Muscle of back (tissue), 13 donors: Measurements from ENCODE around the gene SPACDR. TPM values are rescaled to one million over a fixed set of nuclear protein-coding genes. Genes with fewer than 3 reads are reported as not detected.
"Not testable (repeated sequence)": the region's sequence is repeated elsewhere in the genome, so short reads cannot be mapped to it uniquely, and the experiment has no call there.

Experiments
- DNase-seq, 3 donors: peaks; one replicate each; pipeline versions ENCODE4 v3.0.0 to v3.0.0-alpha.2; 2013
- long read RNA-seq, 9 donors: transcript quantifications; one replicate each; lab custom pipeline, GENCODE V29; 2026
- polyA plus RNA-seq, 10 donors: library from polyadenylated mRNA; unstranded; fragments of 120-200 nt; gene quantifications; one replicate each; pipeline ENCODE4 v1.2.1, GENCODE V29; 2013; ENCODE audit not compliant: insufficient read length in 10 of 10

The SPACDR gene
- polyA plus RNA-seq, result 1 to 10 TPM in 8 of 10 donors, under 1 TPM in 2; 0.86 to 3.5 (median 1.4) TPM
- long read RNA-seq, donor 1, partial matches to known transcripts, result 0 of 2 reads
- long read RNA-seq, donor 1, other reads (novel, unspliced or antisense), result 0 of 2 reads
- long read RNA-seq, donor 2, result 0 reads
- long read RNA-seq, donor 3, result 0 reads
- long read RNA-seq, donor 4, result 0 reads
- long read RNA-seq, donor 5, result 0 reads
- long read RNA-seq, donor 6, result 0 reads
- long read RNA-seq, donor 7, partial matches to known transcripts, result 0 of 1 reads
- long read RNA-seq, donor 7, other reads (novel, unspliced or antisense), result 0 of 1 reads
- long read RNA-seq, donor 8, partial matches to known transcripts, result 0 of 1 reads
- long read RNA-seq, donor 8, other reads (novel, unspliced or antisense), result 0 of 1 reads
- long read RNA-seq, donor 9, result 0 reads

- DNase-seq, result no peak
These were observed at the start of gene SPACDR for GRCh38 chr7:100464210-100464660. TSS of gene SPACDR (minus strand) at chr7:100464260. CDS start at chr7:100464025, 235 bp downstream.

DNA sequence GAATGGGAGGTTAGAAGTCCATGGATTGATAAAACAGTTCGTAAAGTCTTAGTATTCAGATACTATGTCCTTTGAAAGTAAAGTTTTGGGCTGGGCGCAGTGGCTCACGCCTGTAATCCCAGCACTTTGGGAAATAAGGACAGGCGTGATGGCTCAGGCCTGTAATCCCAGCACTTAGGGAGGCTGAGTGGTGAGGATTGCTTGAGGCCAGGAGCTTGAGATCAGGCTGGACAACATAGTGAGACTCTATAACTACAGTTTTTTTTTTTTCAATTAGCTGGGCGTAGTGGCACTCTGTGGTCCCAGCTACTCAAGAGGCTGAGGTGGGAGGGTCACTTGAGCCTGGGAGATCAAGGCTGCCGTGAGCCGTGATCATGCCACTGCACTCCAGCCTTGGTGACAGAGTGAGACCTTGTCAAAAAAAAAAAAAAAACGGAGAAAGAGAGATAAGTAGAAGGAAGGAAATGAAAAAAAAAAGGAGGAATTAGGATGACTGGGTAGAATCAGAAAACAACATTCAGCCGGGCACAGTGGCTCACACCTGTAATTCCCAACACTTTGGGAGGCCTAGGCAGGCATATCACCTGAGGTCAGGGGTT lies 49.3 kb upstream of the SPACDR start:
- no peak for DNase-seq

DNA sequence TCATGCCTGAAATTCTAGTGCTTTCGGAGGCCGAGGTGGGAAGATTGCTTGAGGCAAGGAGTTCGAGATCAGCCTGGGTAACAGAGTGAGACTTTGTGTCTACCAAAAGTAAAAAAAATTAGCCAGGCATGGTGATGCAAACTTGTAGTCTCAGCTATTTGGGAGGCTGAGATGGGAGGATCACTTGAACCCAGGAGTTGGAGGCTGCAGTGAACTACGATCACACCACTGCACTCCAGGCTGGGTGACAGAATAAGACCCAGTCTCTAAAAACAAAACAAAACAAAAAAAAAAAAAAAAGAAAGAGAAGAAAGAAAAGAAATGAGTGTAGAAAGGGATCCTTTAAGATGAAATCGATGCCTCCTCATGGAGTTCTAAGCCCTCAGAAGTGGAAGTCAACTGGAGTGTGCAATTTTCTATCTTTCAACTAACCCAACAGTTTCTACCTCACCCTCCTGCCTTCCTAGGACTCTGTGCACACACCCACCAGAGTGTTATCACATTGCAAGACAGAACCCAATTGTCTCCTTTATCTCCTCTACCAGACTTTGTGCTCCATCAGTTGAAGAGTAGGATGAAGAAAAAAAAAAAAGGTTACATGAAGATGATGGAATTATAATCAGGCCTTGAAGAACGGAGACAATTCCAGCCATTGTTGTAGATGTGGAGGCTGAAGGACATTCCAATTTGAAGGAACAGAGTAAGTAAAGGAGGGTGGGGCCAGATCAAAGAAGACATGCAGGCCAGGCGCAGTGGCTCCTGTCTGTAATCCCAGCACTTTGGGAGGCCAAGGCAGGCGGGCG lies 46.6 kb upstream of the SPACDR start:
- DNase-seq, result no peak

DNA sequence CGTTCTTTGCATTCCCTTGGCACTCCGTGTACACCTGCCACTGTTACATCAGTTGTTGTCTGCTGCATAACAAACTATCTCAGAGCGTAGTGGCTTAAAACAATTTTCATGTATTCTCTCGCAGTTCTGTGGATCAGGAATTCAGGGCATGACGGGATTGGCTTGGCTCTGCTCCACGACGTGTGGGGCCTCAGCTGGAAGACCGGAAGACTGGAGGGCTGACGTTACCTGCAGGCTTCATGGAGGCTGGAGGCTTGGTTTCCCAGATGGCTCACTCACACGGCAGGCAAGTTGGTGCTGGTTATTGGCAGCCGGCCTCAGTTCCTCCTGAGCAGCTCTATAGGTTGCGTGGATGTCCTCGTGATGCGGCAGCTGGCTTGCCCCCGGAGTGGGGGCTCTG lies 45.2 kb upstream of the SPACDR start:
- DNase-seq, result peak; percentile 40 to 75 (median 74)

GRCh38 chr7:100506356-100506923 lies 42.4 kb upstream of the SPACDR start:
- DNase-seq, result no peak

GRCh38 chr7:100504887-100505611 lies 41.0 kb upstream of the SPACDR start:
- DNase-seq, result no peak

DNA sequence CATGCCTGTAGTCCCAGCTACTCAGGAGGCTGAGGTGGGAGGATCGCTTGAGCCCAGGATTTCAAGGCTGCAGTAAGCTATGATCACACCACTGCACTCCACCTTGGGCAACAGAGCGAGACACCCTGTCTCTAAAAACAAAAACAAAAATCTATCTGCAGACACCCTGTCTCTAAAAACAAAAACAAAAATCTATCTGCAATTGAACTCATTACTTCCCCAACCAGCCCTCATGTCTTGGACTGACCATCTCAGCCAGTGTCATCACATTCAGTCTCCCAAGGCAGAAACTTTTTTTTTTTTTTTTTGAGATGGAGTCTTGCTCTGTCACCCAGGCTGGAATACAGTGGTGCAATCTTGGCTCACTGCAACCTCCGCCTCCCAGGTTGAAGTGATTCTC lies 40.0 kb upstream of the SPACDR start:
- DNase-seq, result not testable (repeated sequence)

- not testable (repeated sequence) for DNase-seq
These were observed 36.7 kb upstream of the SPACDR start for GRCh38 chr7:100500743-100501142.

DNA sequence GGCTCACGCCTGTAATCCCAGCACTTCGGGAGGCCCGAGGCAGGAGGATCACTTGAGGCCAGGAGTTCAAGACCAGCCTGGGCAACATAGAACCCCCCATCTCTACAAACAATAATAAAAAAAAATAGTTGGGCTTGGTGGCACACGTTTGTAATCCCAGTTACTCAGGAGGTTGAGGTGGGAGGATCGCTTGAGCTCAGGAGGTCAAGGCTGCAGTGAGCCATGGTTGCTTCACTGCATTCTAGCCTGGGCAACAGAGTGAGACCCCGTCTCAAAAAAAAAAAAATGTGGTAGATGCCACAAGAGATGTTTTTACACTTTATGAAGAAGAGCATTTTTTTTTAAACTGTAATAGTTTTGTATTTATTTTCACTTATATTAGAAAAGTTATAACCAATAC lies 32.4 kb upstream of the SPACDR start:
- DNase-seq, result no peak

GRCh38 chr7:100493476-100494264 lies 29.6 kb upstream of the SPACDR start:
- peak in 1 of 3 donors; percentile 36 for DNase-seq

DNA sequence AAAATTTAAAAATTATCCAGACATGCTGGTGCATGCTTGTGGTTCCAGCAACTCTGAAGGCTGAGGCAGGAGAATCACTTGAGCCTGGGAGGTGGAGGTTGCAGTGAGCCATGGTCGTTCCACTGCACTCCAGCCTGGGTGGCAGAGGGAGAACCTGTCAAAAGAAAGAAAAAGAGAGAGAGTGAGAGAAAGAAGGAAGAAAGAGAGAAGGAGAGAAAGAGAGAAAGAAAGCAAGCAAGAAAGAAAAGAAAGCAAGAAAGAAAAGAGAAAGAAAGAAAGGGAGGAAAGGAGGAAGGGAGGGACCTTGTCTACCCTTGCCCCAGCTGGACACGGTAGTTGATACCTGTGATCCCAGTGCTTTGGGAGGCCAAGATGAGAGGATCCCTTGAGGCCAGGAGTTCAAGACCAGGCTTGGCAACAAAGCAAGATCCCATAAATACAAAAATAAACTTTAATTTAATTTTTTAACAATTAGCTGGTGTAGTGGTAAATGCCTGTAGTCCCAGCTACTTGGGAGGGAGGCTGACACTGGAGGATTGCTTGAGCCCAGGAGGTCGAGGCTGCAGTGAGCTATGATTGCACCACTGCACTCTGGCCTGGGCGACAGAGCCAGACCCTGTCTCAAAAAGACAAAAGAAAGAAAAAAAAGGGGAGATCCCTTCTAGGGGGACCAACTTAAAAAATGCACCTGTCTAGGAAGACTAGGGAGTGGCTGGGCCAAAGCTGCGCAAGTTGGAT lies 28.8 kb upstream of the SPACDR start:
- DNase-seq, result no peak

DNA sequence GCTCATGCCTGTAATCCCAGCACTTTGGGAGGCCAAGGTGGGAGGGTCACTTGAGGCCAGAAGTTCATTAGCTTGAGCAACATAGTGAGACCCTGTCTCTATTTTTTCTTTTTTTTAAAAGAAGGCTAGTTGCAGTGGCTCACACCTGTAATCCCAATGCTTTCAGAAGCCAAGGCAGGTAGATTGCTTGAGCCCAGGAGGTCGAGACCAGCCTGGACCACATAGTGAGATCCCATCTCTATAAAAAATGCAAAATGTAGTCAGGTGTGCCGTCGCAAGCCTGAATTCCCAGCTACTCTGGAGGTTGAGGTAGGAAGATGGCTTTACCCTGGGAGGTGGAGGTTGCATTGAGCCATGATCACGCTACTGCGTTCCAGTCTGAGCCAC lies 27.1 kb upstream of the SPACDR start:
- no peak for DNase-seq

- DNase-seq, result no peak
These were observed 26.6 kb upstream of the SPACDR start for GRCh38 chr7:100490483-100491191.

- peak; percentile 90 to 96 (median 93) for DNase-seq
These were observed 25.8 kb upstream of the SPACDR start for GRCh38 chr7:100489824-100490223.

GRCh38 chr7:100489121-100489520 lies 25.1 kb upstream of the SPACDR start:
- no peak for DNase-seq

DNA sequence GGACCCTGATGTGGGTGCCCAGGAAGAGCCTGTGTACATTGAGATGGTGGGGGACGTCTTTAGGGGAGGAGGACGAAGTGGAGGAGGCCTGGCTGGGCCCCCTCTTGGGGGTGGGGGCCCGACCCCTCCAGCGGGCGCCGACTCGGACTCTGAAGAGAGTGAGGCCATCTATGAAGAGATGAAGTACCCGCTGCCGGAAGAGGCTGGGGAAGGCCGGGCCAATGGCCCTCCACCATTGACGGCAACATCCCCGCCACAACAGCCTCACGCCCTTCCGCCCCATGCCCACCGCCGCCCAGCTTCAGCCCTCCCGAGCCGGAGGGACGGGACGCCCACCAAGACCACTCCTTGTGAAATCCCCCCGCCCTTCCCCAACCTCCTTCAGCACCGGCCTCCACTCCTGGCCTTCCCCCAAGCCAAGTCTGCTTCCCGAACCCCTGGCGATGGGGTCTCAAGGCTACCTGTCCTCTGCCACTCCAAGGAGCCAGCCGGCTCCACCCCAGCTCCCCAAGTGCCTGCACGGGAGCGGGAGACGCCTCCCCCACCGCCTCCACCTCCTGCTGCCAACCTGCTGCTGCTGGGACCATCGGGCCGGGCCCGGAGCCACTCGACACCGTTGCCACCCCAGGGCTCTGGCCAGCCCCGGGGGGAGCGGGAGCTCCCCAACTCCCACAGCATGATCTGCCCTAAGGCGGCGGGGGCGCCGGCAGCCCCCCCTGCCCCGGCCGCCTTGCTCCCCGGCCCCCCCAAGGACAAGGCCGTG lies 24.5 kb upstream of the SPACDR start:
- DNase-seq, result no peak

DNA sequence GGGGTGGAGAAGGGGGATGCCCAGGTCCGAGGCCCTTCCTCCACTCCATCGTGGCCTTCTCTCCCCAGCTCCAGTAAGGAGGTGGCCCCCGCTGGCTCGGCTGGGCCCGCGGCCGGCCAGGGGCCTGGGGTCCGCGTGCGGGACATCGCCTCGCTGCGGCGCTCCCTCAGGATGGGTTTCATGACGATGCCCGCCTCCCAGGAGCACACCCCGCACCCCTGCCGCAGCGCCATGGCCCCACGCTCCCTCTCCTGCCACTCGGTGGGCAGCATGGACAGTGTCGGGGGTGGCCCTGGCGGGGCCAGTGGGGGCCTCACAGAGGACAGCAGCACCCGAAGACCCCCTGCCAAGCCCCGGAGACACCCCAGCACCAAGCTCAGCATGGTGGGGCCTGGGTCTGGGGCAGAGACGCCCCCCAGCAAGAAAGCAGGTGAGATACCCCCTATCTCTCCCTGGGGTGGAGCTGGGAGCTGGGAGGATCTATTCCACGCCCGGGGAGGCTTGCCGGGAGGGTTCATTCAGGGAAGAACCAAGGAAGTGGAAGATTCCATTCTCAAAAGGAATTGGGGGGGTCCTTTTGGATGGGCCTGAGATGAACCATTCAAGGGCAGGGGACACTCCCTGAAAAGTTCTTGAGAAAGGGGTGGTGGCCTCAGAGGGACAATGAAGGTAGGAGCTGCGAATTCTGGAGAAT lies 22.8 kb upstream of the SPACDR start:
- peak in 1 of 3 donors; percentile 32 for DNase-seq
